ENCODE results near the gene MAP3K20.
"Not testable (repeated sequence)": the region's sequence is repeated elsewhere in the genome, so short reads cannot be mapped to it uniquely, and the experiment has no call there.

MAP3K20 gene

GRCh38 chr2:173272849-173273248, 197.2 kb downstream of the MAP3K20 start:
- Histone ChIP-seq H3K4me3 (ENCODE audit: low read depth in 1 of 5, low read length in 5 of 5) (no peak overlapping the region), H3K36me3 (ENCODE audit: control insufficient read depth in 5 of 5, insufficient read depth in 5 of 5, low read length in 5 of 5) (peaks cover 0 to 6% (median 2%) of the 10 kb centered on the region in 5 donors), H3K9ac (ENCODE audit: low read length in 5 of 5) (no peak overlapping the region), H3K27ac (ENCODE audit: low read depth, low read length) (no peak overlapping the region), H3K4me1 (ENCODE audit: control insufficient read depth in 5 of 5, insufficient read depth in 5 of 5, low read length in 5 of 5) (no peaks in the 10 kb centered on the region), H3K27me3 (ENCODE audit: control insufficient read depth in 5 of 5, insufficient read depth in 4 of 5, low read length in 5 of 5) (no peaks in the 10 kb centered on the region), H3K9me3 (ENCODE audit: control insufficient read depth in 5 of 5, low read length in 5 of 5) (peaks cover 0 to 10% (median 8%) of the 10 kb centered on the region in 5 donors)

- Histone ChIP-seq H3K4me3 (ENCODE audit: low read depth in 1 of 5, low read length in 5 of 5) (no peak overlapping the region), H3K27ac (ENCODE audit: low read depth, low read length) (no peak overlapping the region), H3K36me3 (ENCODE audit: control insufficient read depth in 5 of 5, insufficient read depth in 5 of 5, low read length in 5 of 5) (no peaks in the 10 kb centered on the region), H3K9ac (ENCODE audit: low read length in 5 of 5) (no peak overlapping the region), H3K4me1 (ENCODE audit: control insufficient read depth in 5 of 5, insufficient read depth in 5 of 5, low read length in 5 of 5) (no peaks in the 10 kb centered on the region), H3K9me3 (ENCODE audit: control insufficient read depth in 5 of 5, low read length in 5 of 5) (peaks cover 0 to 8% (median 6%) of the 10 kb centered on the region in 5 donors), H3K27me3 (ENCODE audit: control insufficient read depth in 5 of 5, insufficient read depth in 4 of 5, low read length in 5 of 5) (no peaks in the 10 kb centered on the region)
Measured at GRCh38 chr2:173278794-173279526, 203.3 kb downstream of the MAP3K20 start.

GRCh38 chr2:173279527-173279868, 203.9 kb downstream of the MAP3K20 start:
- peaks cover 0 to 3% (median under 1%) of the 10 kb centered on the region in 5 donors for H3K9me3 ChIP-seq (ENCODE audit: control insufficient read depth in 5 of 5, low read length in 5 of 5)
- no peak overlapping the region for H3K27ac ChIP-seq (ENCODE audit: low read depth, low read length)
- no peaks in the 10 kb centered on the region for H3K4me1 ChIP-seq (ENCODE audit: control insufficient read depth in 5 of 5, insufficient read depth in 5 of 5, low read length in 5 of 5)
- H3K36me3 ChIP-seq (ENCODE audit: control insufficient read depth in 5 of 5, insufficient read depth in 5 of 5, low read length in 5 of 5), result no peaks in the 10 kb centered on the region
- H3K27me3 ChIP-seq (ENCODE audit: control insufficient read depth in 5 of 5, insufficient read depth in 4 of 5, low read length in 5 of 5), result no peaks in the 10 kb centered on the region
- H3K4me3 ChIP-seq (ENCODE audit: low read depth in 1 of 5, low read length in 5 of 5), result no peak overlapping the region
- no peak overlapping the region for H3K9ac ChIP-seq (ENCODE audit: low read length in 5 of 5)

DNA sequence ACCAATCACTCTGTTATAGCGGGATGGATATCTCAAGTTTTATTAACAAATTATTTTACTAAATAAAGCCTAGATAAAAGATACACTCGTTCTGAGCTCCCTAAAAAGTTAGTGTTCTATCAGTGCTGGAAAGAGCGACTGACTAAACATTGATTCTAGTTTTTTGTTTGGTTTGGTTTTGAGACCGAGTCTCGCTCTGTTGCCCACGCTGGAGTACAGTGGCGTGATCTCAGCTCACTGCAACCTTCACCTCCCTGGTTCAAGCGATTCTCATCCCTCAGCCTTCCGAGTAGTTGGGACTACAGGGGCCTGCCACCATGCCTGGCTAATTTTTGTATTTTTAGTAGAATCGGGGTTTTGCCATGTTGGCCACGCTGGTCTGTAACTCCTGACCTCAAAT, 205.2 kb downstream of the MAP3K20 start:
- H3K9me3 ChIP-seq (ENCODE audit: control insufficient read depth in 5 of 5, low read length in 5 of 5), result no peaks in the 10 kb centered on the region
- H3K27ac ChIP-seq (ENCODE audit: low read depth, low read length), result no peak overlapping the region
- H3K27me3 ChIP-seq (ENCODE audit: control insufficient read depth in 5 of 5, insufficient read depth in 4 of 5, low read length in 5 of 5), result no peaks in the 10 kb centered on the region
- no peaks in the 10 kb centered on the region for H3K4me1 ChIP-seq (ENCODE audit: control insufficient read depth in 5 of 5, insufficient read depth in 5 of 5, low read length in 5 of 5)
- no peak overlapping the region for H3K4me3 ChIP-seq (ENCODE audit: low read depth in 1 of 5, low read length in 5 of 5)
- no peak overlapping the region for H3K9ac ChIP-seq (ENCODE audit: low read length in 5 of 5)
- H3K36me3 ChIP-seq (ENCODE audit: control insufficient read depth in 5 of 5, insufficient read depth in 5 of 5, low read length in 5 of 5), result no peaks in the 10 kb centered on the region

GRCh38 chr2:173281898-173282297, 206.3 kb downstream of the MAP3K20 start:
- not testable (repeated sequence) for H3K27me3 ChIP-seq (ENCODE audit: control insufficient read depth in 5 of 5, insufficient read depth in 4 of 5, low read length in 5 of 5); H3K4me3 ChIP-seq (ENCODE audit: low read depth in 1 of 5, low read length in 5 of 5); H3K9me3 ChIP-seq (ENCODE audit: control insufficient read depth in 5 of 5, low read length in 5 of 5); H3K36me3 ChIP-seq (ENCODE audit: control insufficient read depth in 5 of 5, insufficient read depth in 5 of 5, low read length in 5 of 5); H3K4me1 ChIP-seq (ENCODE audit: control insufficient read depth in 5 of 5, insufficient read depth in 5 of 5, low read length in 5 of 5); H3K27ac ChIP-seq (ENCODE audit: low read depth, low read length); H3K9ac ChIP-seq (ENCODE audit: low read length in 5 of 5)

DNA sequence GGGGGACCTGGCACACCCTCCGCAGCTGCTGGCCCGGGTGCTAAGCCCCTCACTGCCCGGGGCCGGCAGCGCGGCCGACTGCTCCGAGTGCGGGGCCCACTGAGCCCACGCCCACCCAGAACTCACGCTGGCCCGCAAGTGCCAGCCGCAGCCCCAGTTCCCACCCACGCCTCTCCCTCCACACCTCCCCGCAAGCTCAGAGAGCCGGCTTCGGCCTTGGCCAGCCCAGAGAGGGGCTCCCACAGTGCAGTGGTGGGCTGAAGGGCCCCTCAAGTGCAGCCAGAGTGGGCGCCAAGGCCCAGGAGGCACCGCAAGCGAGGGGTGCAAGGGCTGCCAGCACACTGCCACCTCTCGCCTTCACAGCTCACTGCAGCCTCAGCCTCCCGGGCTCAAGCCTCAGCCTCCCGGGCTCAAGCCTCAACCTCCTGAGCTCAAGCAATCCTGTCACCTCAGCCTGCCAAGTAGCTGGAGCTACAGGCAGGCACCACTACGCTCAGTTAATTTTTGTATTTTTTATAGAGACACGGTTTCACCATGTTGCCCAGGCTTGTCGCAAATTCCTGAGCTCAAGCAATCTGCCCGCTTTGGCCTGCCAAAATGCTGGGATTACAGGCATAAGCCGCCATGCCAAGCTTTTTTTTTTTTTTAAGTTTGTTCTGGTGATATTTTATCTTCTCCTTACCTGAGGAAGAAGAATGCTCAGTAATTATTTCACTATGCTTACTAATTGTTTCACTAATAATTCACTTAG, 207.3 kb downstream of the MAP3K20 start:
- Histone ChIP-seq H3K36me3 (ENCODE audit: control insufficient read depth in 5 of 5, insufficient read depth in 5 of 5, low read length in 5 of 5) (no peaks in the 10 kb centered on the region), H3K4me1 (ENCODE audit: control insufficient read depth in 5 of 5, insufficient read depth in 5 of 5, low read length in 5 of 5) (no peaks in the 10 kb centered on the region), H3K27me3 (ENCODE audit: control insufficient read depth in 5 of 5, insufficient read depth in 4 of 5, low read length in 5 of 5) (no peaks in the 10 kb centered on the region), H3K4me3 (ENCODE audit: low read depth in 1 of 5, low read length in 5 of 5) (no peak overlapping the region), H3K9me3 (ENCODE audit: control insufficient read depth in 5 of 5, low read length in 5 of 5) (no peaks in the 10 kb centered on the region), H3K9ac (ENCODE audit: low read length in 5 of 5) (no peak overlapping the region), H3K27ac (ENCODE audit: low read depth, low read length) (no peak overlapping the region)

GRCh38 chr2:173286153-173286809, 210.6 kb downstream of the MAP3K20 start:
- no peak overlapping the region for H3K27ac ChIP-seq (ENCODE audit: low read depth, low read length)
- H3K36me3 ChIP-seq (ENCODE audit: control insufficient read depth in 5 of 5, insufficient read depth in 5 of 5, low read length in 5 of 5), result no peaks in the 10 kb centered on the region
- peaks cover 0 to 3% (median 0%) of the 10 kb centered on the region in 5 donors for H3K9me3 ChIP-seq (ENCODE audit: control insufficient read depth in 5 of 5, low read length in 5 of 5)
- no peaks in the 10 kb centered on the region for H3K4me1 ChIP-seq (ENCODE audit: control insufficient read depth in 5 of 5, insufficient read depth in 5 of 5, low read length in 5 of 5)
- no peak overlapping the region for H3K4me3 ChIP-seq (ENCODE audit: low read depth in 1 of 5, low read length in 5 of 5)
- H3K9ac ChIP-seq (ENCODE audit: low read length in 5 of 5), result no peak overlapping the region
- no peaks in the 10 kb centered on the region for H3K27me3 ChIP-seq (ENCODE audit: control insufficient read depth in 5 of 5, insufficient read depth in 4 of 5, low read length in 5 of 5)

DNA sequence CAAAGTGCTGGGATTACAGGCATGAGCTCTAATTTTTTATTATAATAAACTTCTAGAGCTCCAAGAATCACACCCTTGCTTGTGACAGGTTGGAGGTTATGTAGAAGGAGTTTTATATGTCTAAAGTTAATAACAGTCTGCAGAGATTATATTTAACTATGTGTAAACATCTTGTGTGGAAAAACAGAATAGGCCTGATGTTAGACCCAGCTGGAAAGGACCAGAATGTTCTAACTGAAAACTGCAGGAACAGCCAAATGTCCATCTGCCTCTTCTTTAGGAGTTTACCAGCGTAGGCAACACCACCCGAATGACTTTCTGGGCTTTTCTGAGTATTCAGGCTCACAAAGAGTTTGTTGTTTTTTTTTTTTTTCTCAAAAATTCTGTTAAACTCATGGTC, 211.9 kb downstream of the MAP3K20 start:
- no peak overlapping the region for H3K27ac ChIP-seq (ENCODE audit: low read depth, low read length)
- peaks cover 0 to 2% (median 0%) of the 10 kb centered on the region in 5 donors for H3K27me3 ChIP-seq (ENCODE audit: control insufficient read depth in 5 of 5, insufficient read depth in 4 of 5, low read length in 5 of 5)
- H3K4me1 ChIP-seq (ENCODE audit: control insufficient read depth in 5 of 5, insufficient read depth in 5 of 5, low read length in 5 of 5), result no peaks in the 10 kb centered on the region
- no peak overlapping the region for H3K9ac ChIP-seq (ENCODE audit: low read length in 5 of 5)
- no peaks in the 10 kb centered on the region for H3K36me3 ChIP-seq (ENCODE audit: control insufficient read depth in 5 of 5, insufficient read depth in 5 of 5, low read length in 5 of 5)
- peaks cover 0 to 8% (median 3%) of the 10 kb centered on the region in 5 donors for H3K9me3 ChIP-seq (ENCODE audit: control insufficient read depth in 5 of 5, low read length in 5 of 5)
- no peak overlapping the region for H3K4me3 ChIP-seq (ENCODE audit: low read depth in 1 of 5, low read length in 5 of 5)

- H3K27ac ChIP-seq (ENCODE audit: low read depth, low read length), result no peak overlapping the region
- no peaks in the 10 kb centered on the region for H3K4me1 ChIP-seq (ENCODE audit: control insufficient read depth in 5 of 5, insufficient read depth in 5 of 5, low read length in 5 of 5)
- no peaks in the 10 kb centered on the region for H3K36me3 ChIP-seq (ENCODE audit: control insufficient read depth in 5 of 5, insufficient read depth in 5 of 5, low read length in 5 of 5)
- no peak overlapping the region for H3K9ac ChIP-seq (ENCODE audit: low read length in 5 of 5)
- no peak overlapping the region for H3K4me3 ChIP-seq (ENCODE audit: low read depth in 1 of 5, low read length in 5 of 5)
- H3K27me3 ChIP-seq (ENCODE audit: control insufficient read depth in 5 of 5, insufficient read depth in 4 of 5, low read length in 5 of 5), result peaks cover 0 to 2% (median 0%) of the 10 kb centered on the region in 5 donors
- H3K9me3 ChIP-seq (ENCODE audit: control insufficient read depth in 5 of 5, low read length in 5 of 5), result peaks cover 0 to 13% (median 3%) of the 10 kb centered on the region in 5 donors
Measured at GRCh38 chr2:173288561-173288960, 212.9 kb downstream of the MAP3K20 start.

DNA sequence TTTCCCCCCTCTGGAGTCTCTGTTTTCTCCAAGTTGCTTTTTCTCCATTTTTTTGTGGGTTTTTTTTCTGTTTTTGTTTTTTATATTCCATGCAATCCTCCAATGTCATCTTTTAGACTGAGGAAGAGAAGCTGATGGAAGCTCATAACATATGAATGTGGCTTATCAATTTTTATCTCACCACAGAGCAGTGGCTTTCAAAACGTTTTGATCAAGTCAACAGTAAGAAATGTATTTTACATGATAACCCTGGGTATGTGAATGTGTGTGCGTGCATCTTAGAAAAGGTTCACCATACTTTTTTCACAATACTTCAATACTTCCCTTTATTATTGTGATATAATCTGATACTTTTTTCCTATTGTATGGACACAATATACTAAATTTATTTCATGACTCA, 214.4 kb downstream of the MAP3K20 start:
- peaks cover 0 to 2% (median 0%) of the 10 kb centered on the region in 5 donors for H3K27me3 ChIP-seq (ENCODE audit: control insufficient read depth in 5 of 5, insufficient read depth in 4 of 5, low read length in 5 of 5)
- H3K4me3 ChIP-seq (ENCODE audit: low read depth in 1 of 5, low read length in 5 of 5), result no peak overlapping the region
- H3K27ac ChIP-seq (ENCODE audit: low read depth, low read length), result no peak overlapping the region
- H3K4me1 ChIP-seq (ENCODE audit: control insufficient read depth in 5 of 5, insufficient read depth in 5 of 5, low read length in 5 of 5), result no peaks in the 10 kb centered on the region
- peaks cover 0 to 15% (median 4%) of the 10 kb centered on the region in 5 donors for H3K9me3 ChIP-seq (ENCODE audit: control insufficient read depth in 5 of 5, low read length in 5 of 5)
- H3K9ac ChIP-seq (ENCODE audit: low read length in 5 of 5), result no peak overlapping the region
- H3K36me3 ChIP-seq (ENCODE audit: control insufficient read depth in 5 of 5, insufficient read depth in 5 of 5, low read length in 5 of 5), result no peaks in the 10 kb centered on the region
